Caki2 (cell line): ENCODE data around the gene CDT1. TPM values are rescaled to one million over a fixed set of nuclear protein-coding genes. Genes with fewer than 3 reads are reported as not detected.
"Not testable (repeated sequence)": the region's sequence is repeated elsewhere in the genome, so short reads cannot be mapped to it uniquely, and the experiment has no call there.

Experiments used
- DNase-seq: peaks from one replicate; pipeline ENCODE4 v3.0.0-alpha.2; 2015; ENCODE audit warnings: low read depth
- in situ Hi-C: cut with HindIII; loops from 2 replicates; pipeline ENCODE4 v1.10.0; 2016; ENCODE audit warnings: low sequenced_read_pairs, low pct_unique_long_range_greater_than_20kb, mixed read lengths
- total RNA-seq: library from RNA; depleted of rRNA; stranded (reverse); fragments of >200 nt; shearing (Covaris generic); gene quantifications from 2 replicates; pipeline ENCODE4 v1.2.3, GENCODE V29; 2014; ENCODE audit warnings: low replicate concordance

CDT1 gene
- total RNA-seq, 1 experiment from 2014 or later = 24.6 TPM

GRCh38 chr16:88766975-88767374 lies 36.6 kb upstream of the CDT1 start:
- in situ Hi-C loops = no loop called here
- no peak for DNase-seq

GRCh38 chr16:88767546-88768070 lies 36.0 kb upstream of the CDT1 start:
- no peak for DNase-seq

DNA sequence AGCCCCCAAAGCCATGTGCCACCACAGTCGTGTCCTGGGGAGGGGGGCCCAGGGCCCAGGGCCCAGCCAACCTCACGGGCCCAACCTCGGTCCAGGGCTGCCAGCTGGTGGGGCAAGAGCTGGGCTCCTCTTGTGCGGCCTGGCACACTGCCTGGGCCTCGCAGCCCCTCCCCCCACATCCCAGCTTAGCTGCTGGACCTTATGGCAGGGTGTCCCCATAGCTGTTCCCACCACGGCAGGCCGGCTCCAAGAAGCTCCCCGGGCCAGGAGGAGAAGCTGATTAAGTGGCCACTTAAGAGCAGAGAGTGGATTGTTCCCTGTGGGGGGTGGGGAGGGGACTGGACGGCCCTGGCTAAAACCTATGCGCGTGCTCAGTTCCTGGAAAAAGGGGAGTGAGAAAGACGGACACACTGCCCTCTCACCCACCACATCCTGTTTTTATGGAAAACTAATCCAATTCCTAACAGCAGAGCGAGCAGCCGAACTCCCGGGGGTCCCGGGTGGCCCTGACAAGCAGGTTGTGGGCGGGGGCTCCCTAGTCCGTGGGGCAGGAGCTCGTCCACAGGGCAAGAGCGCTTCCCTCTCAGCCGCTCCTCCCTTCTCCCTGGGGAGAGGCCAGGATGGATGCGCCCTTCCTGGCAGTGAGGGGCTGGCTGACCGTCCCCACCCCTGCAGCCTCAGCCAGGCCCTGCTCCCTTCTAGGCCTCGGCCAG lies 35.4 kb upstream of the CDT1 start:
- in situ Hi-C loops = no loop called here
- no peak for DNase-seq

More at GRCh38 chr16:88767546-88768070, 36.0 kb upstream of the CDT1 start:
- in situ Hi-C loops = no loop called here

- in situ Hi-C loops = no loop called here
- DNase-seq = peak; percentile 48
Measured at GRCh38 chr16:88769617-88770460, 33.8 kb upstream of the CDT1 start.

DNA sequence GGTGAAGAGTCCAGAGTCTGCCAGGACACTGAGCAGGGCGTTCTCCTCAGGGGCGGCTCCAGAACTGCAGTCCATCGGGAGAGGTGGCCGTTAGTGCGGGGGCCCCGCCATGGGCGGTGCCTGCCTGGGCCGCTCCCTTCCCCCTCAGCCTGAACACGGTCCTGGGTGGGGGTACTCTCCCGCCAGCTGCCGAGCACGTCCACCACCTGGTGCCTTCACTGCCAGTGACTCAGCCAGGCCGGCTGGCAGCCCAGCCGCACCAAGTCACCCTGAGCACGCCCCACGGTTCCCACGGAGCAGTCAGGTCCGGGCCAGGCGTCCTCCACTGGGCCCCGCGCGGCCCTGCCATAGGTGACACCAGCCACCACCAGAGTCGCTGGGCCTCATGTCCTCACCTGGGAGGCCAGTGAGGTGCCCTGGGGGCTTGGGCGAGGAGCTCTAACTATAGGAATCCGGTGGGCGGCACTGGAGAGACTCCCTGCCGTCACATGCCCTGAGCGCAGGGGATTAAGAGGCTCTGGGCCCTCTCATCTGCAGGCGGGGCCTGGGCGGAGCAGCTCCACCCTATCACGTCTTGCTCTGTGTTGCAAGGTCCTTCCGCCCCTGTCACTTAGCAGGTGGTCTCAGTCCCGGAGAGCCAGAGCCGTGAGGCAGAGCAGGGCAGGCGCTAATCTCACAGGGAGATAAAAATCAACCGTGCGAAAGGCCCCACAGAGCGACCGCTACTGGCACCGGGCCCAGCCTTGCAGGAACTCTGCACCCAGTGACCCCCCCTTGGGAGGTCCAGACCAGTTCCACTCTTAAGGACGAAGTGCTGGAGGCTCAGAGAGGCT lies 32.9 kb upstream of the CDT1 start:
- in situ Hi-C loops = no loop called here
- DNase-seq = peak; percentile 91

DNA sequence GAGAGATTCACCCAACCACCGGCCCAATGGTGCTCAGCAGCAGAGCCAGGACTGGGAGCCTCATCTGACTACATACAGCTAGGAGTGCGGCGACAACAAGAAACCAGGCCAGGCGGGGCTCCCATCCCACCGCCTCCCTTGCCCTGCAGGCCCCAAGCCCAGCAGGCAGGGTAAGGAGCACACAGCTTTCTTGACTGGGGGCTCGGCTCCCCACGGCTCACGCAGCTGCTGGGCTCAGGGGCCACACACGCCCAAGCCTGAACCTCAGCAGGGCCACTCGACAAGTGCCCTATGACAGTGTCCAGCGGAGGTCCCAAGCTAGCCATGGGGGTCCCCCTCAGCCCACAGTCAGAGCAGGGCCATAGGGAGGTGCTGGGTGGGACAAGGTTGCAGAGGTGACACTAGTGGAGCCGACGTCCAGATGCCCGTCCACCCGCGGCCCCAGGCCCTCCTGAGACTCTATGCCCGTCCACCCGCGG lies 32.3 kb upstream of the CDT1 start:
- in situ Hi-C loops = no loop called here

DNA sequence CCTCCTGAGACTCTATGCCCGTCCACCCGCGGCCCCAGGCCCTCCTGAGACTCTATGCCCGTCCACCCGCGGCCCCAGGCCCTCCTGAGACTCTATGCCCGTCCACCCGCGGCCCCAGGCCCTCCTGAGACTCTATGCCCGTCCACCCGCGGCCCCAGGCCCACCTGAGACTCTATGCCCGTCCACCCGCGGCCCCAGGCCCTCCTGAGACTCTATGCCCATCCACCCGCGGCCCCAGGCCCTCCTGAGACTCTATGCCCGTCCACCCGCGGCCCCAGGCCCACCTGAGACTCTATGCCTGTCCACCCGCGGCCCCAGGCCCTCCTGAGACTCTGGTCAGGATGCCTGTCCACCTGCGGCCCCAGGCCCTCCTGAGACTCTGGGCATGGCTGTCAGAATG lies 31.8 kb upstream of the CDT1 start:
- in situ Hi-C loops = not testable (repeated sequence)

More for the DNA sequence above, 32.3 kb upstream of the CDT1 start:
- DNase-seq = no peak

DNA sequence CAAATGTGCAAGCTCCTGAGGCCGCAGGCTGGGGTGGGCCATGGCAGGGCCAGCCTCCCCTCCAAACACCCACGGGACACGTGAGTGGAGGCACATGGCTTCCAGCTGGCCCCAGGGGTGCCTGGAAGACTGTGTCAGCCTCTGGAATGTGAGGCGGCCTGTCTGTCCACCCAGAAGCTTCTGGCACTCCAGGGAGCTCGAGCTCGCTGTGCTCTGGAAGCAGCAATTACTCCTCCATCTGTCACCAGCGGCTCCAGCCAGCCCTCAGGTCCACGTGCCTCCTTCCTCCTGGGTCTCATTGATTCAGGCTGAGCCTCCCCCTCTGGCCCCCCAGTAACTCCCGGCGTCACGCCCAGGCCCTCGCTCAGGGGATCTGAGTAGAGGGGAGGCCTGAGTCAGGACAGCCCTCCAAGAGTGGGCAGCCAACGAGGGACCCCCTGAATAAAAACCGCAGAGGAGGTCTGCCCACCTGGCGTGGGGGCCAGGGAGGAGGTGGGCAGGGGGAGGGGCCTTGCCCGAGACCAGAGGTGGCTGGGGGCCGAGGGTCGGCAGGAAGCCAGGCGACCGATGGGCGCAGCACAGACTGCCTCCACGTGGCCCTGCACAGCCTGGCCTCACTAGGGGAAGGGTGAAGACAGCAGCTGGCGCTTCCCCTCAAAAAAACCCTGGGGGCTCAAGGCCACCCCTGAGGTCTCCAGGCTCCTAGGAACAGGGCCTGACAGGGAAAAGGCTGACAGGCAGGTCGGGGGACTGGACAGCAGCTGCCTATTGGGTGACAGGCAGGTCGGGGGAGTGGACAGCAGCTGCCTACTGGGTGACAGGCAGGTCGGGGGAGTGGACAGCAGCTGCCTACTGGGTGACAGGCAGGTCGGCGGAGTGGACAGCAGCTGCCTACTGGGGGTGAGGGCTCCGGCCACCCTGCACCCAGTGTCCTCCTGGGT lies 30.4 kb upstream of the CDT1 start:
- in situ Hi-C loops = no loop called here
- peak; percentile 51 for DNase-seq

More for the DNA sequence above, 31.8 kb upstream of the CDT1 start:
- not testable (repeated sequence) for DNase-seq

GRCh38 chr16:88773812-88774291 lies 29.7 kb upstream of the CDT1 start:
- peak; percentile 92 for DNase-seq
- in situ Hi-C loops = no loop called here

DNA sequence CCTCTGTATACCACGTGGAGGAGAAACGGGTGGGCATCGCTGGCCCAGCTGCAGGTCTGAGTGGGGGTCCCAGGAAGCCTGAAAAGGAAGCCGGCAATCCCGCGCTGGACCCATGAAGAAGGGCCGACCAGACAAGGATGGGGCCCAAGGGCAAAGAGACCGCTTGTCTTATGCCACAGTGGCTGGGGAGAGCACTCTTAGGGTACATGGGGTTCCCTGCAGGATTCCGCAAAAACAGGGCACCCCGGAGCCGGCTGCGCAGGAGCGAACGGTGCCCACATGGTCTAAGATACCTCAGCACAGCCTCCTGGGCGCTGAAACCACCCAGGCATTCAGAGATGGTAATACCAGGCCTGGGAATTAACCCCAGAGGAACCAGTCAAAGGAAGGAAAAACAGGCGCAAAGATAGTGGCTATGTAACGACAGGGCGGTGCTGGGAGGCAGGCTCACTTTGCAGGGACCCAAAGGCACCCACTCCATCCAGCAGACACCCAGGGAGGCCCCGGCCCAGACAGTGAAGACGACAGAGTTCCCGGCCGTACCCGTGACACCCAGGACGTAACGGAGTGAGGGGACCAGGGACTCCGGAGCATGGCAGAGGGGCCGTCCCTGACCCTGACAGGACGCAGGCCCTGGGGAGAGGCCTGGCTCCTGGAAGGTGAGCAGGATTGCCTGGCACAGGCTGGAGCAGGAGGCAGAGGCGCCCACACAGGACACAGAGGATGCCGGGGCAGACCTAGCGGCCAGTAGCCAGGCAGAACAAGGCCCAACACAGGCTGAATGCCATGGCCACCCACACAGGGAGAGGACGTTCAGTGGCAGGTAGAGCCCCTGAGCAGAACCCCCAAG lies 28.8 kb upstream of the CDT1 start:
- in situ Hi-C loops = no loop called here
- DNase-seq = no peak

DNA sequence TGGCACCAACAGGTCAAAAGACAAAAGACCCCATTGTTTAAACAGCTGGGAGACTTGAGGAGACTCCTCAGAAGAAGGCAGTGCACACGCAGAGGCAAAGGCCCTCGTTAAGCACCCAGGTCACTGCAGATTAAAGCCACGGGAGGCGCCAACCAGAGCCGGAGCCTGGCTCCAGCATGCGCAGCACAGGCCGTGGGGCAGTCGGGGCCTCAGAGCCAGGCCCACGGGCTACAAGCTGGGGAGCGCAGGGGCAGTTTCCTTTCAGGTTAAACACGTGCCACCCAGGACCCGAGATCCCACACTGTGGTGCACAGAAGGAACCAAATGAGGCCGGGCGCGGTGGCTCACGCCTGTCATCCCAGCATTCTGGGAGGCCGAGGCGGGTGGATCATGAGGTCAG lies 27.8 kb upstream of the CDT1 start:
- in situ Hi-C loops = no loop called here

DNA sequence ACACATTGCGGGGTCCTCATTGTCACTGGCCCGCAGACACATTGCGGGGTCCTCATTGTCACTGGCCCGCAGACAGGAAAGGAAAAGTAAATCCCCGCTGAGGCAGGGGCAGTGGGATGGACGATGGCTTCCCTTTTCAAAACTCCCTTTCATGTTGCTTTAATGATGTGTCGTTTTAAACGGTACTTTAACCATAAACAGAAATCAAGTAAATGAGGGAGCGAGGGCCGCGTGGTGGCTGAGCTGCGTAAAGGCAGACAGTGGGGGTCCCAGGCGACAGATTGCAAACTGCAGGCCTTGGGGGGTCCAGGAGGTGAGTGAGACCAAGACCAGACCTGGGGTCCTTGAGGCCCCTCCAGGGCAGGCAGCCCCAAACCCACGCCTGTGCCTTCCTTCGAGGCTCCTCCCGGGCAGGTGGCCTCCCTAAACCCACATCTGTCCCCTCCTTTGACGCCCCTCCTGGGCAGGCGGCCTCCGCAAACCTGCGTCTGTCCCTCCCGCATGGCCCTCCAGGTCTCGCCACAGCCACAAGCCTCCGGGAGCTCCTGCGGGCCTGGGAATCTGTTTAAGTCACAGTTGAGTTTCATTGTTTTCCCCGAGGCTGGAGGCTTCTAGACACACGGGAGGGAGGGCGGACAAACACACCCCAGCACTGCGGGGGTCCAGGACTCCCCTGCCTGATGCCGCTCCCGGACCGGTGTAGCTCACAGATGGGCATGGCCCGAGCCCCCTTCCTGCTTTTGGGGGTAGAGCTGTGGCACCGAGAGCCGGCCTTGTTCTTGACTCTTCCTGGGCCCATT lies 25.9 kb upstream of the CDT1 start:
- in situ Hi-C loops = no loop called here
- DNase-seq = no peak

More for the DNA sequence above, 27.8 kb upstream of the CDT1 start:
- DNase-seq = no peak

GRCh38 chr16:88778271-88778525 lies 25.4 kb upstream of the CDT1 start:
- in situ Hi-C loops = no loop called here
- DNase-seq = no peak

- in situ Hi-C loops = no loop called here
- DNase-seq = no peak
Measured at GRCh38 chr16:88778541-88779065, 25.0 kb upstream of the CDT1 start.

- in situ Hi-C loops = no loop called here
- no peak for DNase-seq
Measured at GRCh38 chr16:88779406-88780141, 24.0 kb upstream of the CDT1 start.
